HEK293 (cell line): ENCODE measurements around the gene PCDHGC4.

ENCODE experiments used
- CTCF ChIP-seq: fragments of 450-650 bp; formaldehyde crosslinking; IDR thresholded peaks from 2 replicates; pipeline ENCODE4 v1.5.1; 2016; ENCODE audit warnings: missing biosample characterization, missing genetic modification characterization
- PATZ1 ChIP-seq: fragments of 450-650 bp; formaldehyde crosslinking; IDR thresholded peaks from 2 replicates; pipeline ENCODE4 v1.5.1; 2016; ENCODE audit warnings: missing biosample characterization, missing genetic modification characterization
- PRDM10 ChIP-seq: fragments of 450-650 bp; formaldehyde crosslinking; IDR thresholded peaks from 2 replicates; pipeline ENCODE4 v1.5.1; 2016; ENCODE audit warnings: missing biosample characterization, missing genetic modification characterization
- REST ChIP-seq: fragments of 450-650 bp; formaldehyde crosslinking; IDR thresholded peaks from 2 replicates; pipeline ENCODE4 v1.5.1; 2016; ENCODE audit warnings: missing biosample characterization, missing genetic modification characterization
- TCF7L2 ChIP-seq: IDR thresholded peaks from 2 replicates; pipeline ENCODE4 v1.6.1; 2011; ENCODE audit warnings: low read depth, mild to moderate bottlenecking, inconsistent platforms, low read length, moderate library complexity, borderline replicate concordance
- ZNF175 ChIP-seq: fragments of 450-650 bp; formaldehyde crosslinking; IDR thresholded peaks from 2 replicates; pipeline ENCODE4 v1.5.1; 2016; ENCODE audit warnings: missing biosample characterization, missing genetic modification characterization
- ZNF2 ChIP-seq: fragments of 450-650 bp; formaldehyde crosslinking; IDR thresholded peaks from 2 replicates; pipeline ENCODE4 v1.5.1; 2016; ENCODE audit warnings: missing biosample characterization, missing genetic modification characterization
- ZNF214 ChIP-seq: fragments of 450-650 bp; formaldehyde crosslinking; IDR thresholded peaks from 2 replicates; pipeline ENCODE4 v1.5.1; 2017; ENCODE audit warnings: missing biosample characterization, mild to moderate bottlenecking, missing genetic modification characterization, borderline replicate concordance
- ZNF529 ChIP-seq: fragments of 450-650 bp; formaldehyde crosslinking; IDR thresholded peaks from 2 replicates; pipeline ENCODE4 v1.5.1; 2017; ENCODE audit warnings: missing genetic modification characterization, missing biosample characterization; ENCODE audit not compliant: insufficient replicate concordance

GRCh38 chr5:141465351-141465750, 19.5 kb upstream of the PCDHGC4 start:
- TF ChIP-seq TCF7L2, result no peak
- TF ChIP-seq PATZ1 (tag by site-specific recombination), result no peak
- no peak for TF ChIP-seq ZNF2 (tag by site-specific recombination)
- no peak for TF ChIP-seq CTCF
- TF ChIP-seq REST (tag by site-specific recombination), result no peak
- no peak for TF ChIP-seq ZNF175 (tag by site-specific recombination)
- no peak for TF ChIP-seq PRDM10 (tag by site-specific recombination)
- no peak for TF ChIP-seq ZNF214 (tag by site-specific recombination)
- no peak for TF ChIP-seq ZNF529 (tag by site-specific recombination)
